ENCODE measurements around the gene ITPR1.

DNA sequence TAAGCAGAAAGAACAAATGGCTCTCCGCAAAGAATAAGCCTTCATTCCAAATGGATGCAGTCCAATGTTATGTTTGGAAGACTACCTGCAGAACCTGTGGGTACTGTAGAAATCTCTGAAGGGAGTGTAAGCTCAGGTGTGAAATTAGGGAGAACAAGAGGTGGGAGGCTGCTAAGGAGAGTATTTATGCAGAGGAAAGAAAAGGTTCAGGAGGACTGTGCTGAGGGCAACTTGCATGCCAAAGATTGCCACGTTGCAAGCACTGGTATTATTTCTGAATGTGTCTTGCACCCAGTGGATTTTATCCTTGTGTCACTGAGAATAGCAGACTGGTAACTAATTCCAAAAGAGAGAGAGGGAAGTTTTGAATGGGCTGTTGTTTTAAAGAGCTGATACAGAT lies 144.1 kb downstream of the ITPR1 start:
- TF ChIP-seq CTCF (IDR thresholded peaks at IDR 0.05) (no peak), POLR2A (IDR thresholded peaks at IDR 0.05) (no peak)
